Caki2 (cell line): ENCODE data around the gene HBG2. TPM values are rescaled to one million over a fixed set of nuclear protein-coding genes. Genes with fewer than 3 reads are reported as not detected.

Experiments used
- DNase-seq: peaks from one replicate; pipeline ENCODE4 v3.0.0-alpha.2; 2015; ENCODE audit warnings: low read depth
- in situ Hi-C: cut with HindIII; loops from 2 replicates; pipeline ENCODE4 v1.10.0; 2016; ENCODE audit warnings: low sequenced_read_pairs, low pct_unique_long_range_greater_than_20kb, mixed read lengths
- total RNA-seq: library from RNA; depleted of rRNA; stranded (reverse); fragments of >200 nt; shearing (Covaris generic); gene quantifications from 2 replicates; pipeline ENCODE4 v1.2.3, GENCODE V29; 2014; ENCODE audit warnings: low replicate concordance; rRNA removed

HBG2 gene
- total RNA-seq, 1 experiment from 2014 or later: not detected

GRCh38 chr11:5204787-5205186 is 49.8 kb downstream of the HBG2 start:
- in situ Hi-C loops: no loop called here
- peak; percentile 44 for DNase-seq

- in situ Hi-C loops: no loop called here
- no peak for DNase-seq
These were observed 51.2 kb downstream of the HBG2 start for GRCh38 chr11:5203366-5203765.

Other genes starting within 250 kb of the HBG2 start
- gene OR52J3, start 208.3 kb downstream of the HBG2 start, total RNA-seq: not detected in 2 replicates
- not detected in 2 replicates for gene OR52E2, start 195.2 kb downstream of the HBG2 start, total RNA-seq
- not detected in 2 replicates for gene OR52E1, start 185.2 kb downstream of the HBG2 start, total RNA-seq
- not detected in 2 replicates for gene OR52A5, start 116.4 kb downstream of the HBG2 start, total RNA-seq
- not detected in 2 replicates for gene OR52A1, start 100.0 kb downstream of the HBG2 start, total RNA-seq
- gene OR51V1, start 54.1 kb downstream of the HBG2 start, total RNA-seq: not detected in 2 replicates
- not detected in 2 replicates for gene HBB, start 27.7 kb downstream of the HBG2 start, total RNA-seq
- gene HBD, start 20.3 kb downstream of the HBG2 start, total RNA-seq: not detected in 2 replicates
- not detected in 2 replicates for gene HBG1, start 4.9 kb downstream of the HBG2 start, total RNA-seq
- not detected in 2 replicates for gene HBE1, start 15.2 kb upstream of the HBG2 start, total RNA-seq
- gene OR51B4, start 47.2 kb upstream of the HBG2 start, total RNA-seq: not detected in 2 replicates
- gene OR51B2, start 69.5 kb upstream of the HBG2 start, total RNA-seq: not detected in 2 replicates
- not detected in 2 replicates for gene OR51B5, start 88.7 kb upstream of the HBG2 start, total RNA-seq
- not detected in 2 replicates for gene OR51B6, start 96.7 kb upstream of the HBG2 start, total RNA-seq
- not detected in 2 replicates for gene OR51M1, start 129.0 kb upstream of the HBG2 start, total RNA-seq
- not detected in 2 replicates for gene OR51Q1, start 167.3 kb upstream of the HBG2 start, total RNA-seq
- gene OR51I1, start 186.7 kb upstream of the HBG2 start, total RNA-seq: not detected in 2 replicates
- not detected in 2 replicates for gene OR51I2, start 194.5 kb upstream of the HBG2 start, total RNA-seq
- gene OR52D1, start 233.9 kb upstream of the HBG2 start, total RNA-seq: not detected in 2 replicates